GM23338 (cell line): ENCODE data around the gene LRMDA. TPM values are rescaled to one million over a fixed set of nuclear protein-coding genes. Genes with fewer than 3 reads are reported as not detected.

Source experiments
- ATAC-seq: fragments of 200-7000 bp; cut with Tn5 transposase; 3 replicates; pipeline ENCODE4 v1.9.1; 2020
- DNase-seq: peaks from one replicate; pipeline ENCODE4 v3.0.0-alpha.2; 2015; ENCODE audit warnings: low spot score
- H2AFZ ChIP-seq: fragments of 200-600 bp; sonication (generic); 2 replicates; pipeline ENCODE4 v1.8.0; 2016; ENCODE audit warnings: antibody characterized with exemption, mild to moderate bottlenecking, moderate library complexity
- H3F3A ChIP-seq: fragments of 200-600 bp; sonication (generic); replicated peaks from 2 replicates; pipeline ENCODE4 v1.8.0; 2017; ENCODE audit warnings: antibody characterized with exemption, mixed run types, low read depth
- H3K27ac ChIP-seq: fragments of 200-600 bp; sonication (generic); 2 replicates; pipeline ENCODE4 v1.6.1; 2016; ENCODE audit warnings: low read depth
- H3K27me3 ChIP-seq: fragments of 200-600 bp; sonication (generic); 2 replicates; pipeline ENCODE4 v1.8.0; 2016; ENCODE audit warnings: mild to moderate bottlenecking, mixed run types, moderate library complexity; ENCODE audit not compliant: insufficient read depth
- H3K36me3 ChIP-seq: fragments of 200-600 bp; sonication (generic); 2 replicates; pipeline ENCODE4 v1.8.0; 2016; ENCODE audit warnings: mild to moderate bottlenecking; ENCODE audit not compliant: insufficient read depth
- H3K4me1 ChIP-seq: fragments of 200-600 bp; sonication (generic); 2 replicates; pipeline ENCODE4 v1.8.0; 2016; ENCODE audit warnings: mild to moderate bottlenecking, moderate library complexity; ENCODE audit not compliant: insufficient read depth
- H3K4me2 ChIP-seq: fragments of 200-600 bp; sonication (generic); 2 replicates; pipeline ENCODE4 v1.7.1; 2017; ENCODE audit warnings: mixed run types
- H3K4me3 ChIP-seq: fragments of 200-600 bp; sonication (generic); 2 replicates; pipeline ENCODE4 v1.6.1; 2016; ENCODE audit warnings: mixed run types
- H3K79me2 ChIP-seq: fragments of 200-600 bp; sonication (generic); replicated peaks from 2 replicates; pipeline ENCODE4 v1.8.0; 2017; ENCODE audit warnings: mild to moderate bottlenecking; ENCODE audit not compliant: insufficient read depth
- H3K9me2 ChIP-seq: fragments of 200-600 bp; sonication (generic); 2 replicates; pipeline ENCODE4 v1.8.0; 2017; ENCODE audit not compliant: insufficient read depth
- H4K20me1 ChIP-seq: fragments of 200-600 bp; sonication (generic); replicated peaks from 2 replicates; pipeline ENCODE4 v1.8.0; 2017; ENCODE audit warnings: mild to moderate bottlenecking; ENCODE audit not compliant: insufficient read depth
- H3K27ac Mint-ChIP-seq: 2 replicates; pipeline ENCODE4 v1.8.0; 2020; ENCODE audit warnings: inconsistent platforms, mild to moderate bottlenecking, moderate library complexity, mixed read lengths
- H3K27me3 Mint-ChIP-seq: 3 replicates; pipeline ENCODE4 v1.8.0; 2022; ENCODE audit warnings: low read depth, mild to moderate bottlenecking, moderate library complexity, mixed read lengths, inconsistent platforms; ENCODE audit not compliant: insufficient read depth, poor library complexity
- H3K36me3 Mint-ChIP-seq: 3 replicates; pipeline ENCODE4 v1.8.0; 2021; ENCODE audit warnings: low read depth, mild to moderate bottlenecking, inconsistent platforms, moderate library complexity, mixed read lengths
- H3K4me1 Mint-ChIP-seq: 3 replicates; pipeline ENCODE4 v1.8.0; 2020; ENCODE audit warnings: mild to moderate bottlenecking, inconsistent platforms, mixed read lengths
- H3K4me3 Mint-ChIP-seq: 3 replicates; pipeline ENCODE4 v1.8.0; 2021; ENCODE audit warnings: moderate library complexity, mild to moderate bottlenecking, inconsistent platforms, mixed read lengths
- H3K9me3 Mint-ChIP-seq: 3 replicates; pipeline ENCODE4 v1.8.0; 2020; ENCODE audit warnings: moderate library complexity, mild to moderate bottlenecking, inconsistent platforms, mixed read lengths
- CREB1 ChIP-seq: fragments of 250-450 bp; sonication (Bioruptor Pico); IDR thresholded peaks from 2 replicates; pipeline ENCODE4 v1.5.0; 2020; ENCODE audit warnings: low read depth, mild to moderate bottlenecking, moderate library complexity
- CTCF ChIP-seq, 2 experiments: fragments of 200-600 bp in 1 of 2; sonication (generic) in 1 of 2; conservative IDR thresholded peaks; 2 replicates each; pipeline versions ENCODE4 v1.5.1 to v1.6.1; 2016 to 2017; ENCODE audit warnings: antibody characterized with exemption in 2 of 2, low read depth in 2 of 2, mild to moderate bottlenecking in 2 of 2, moderate library complexity in 1 of 2
- EZH2 ChIP-seq: fragments of 200-600 bp; sonication (generic); IDR thresholded peaks from one replicate; pipeline ENCODE4 v1.8.0; 2017; ENCODE audit warnings: antibody characterized with exemption, mild to moderate bottlenecking, low read depth; ENCODE audit not compliant: unreplicated experiment
- EZH2phosphoT487 ChIP-seq: fragments of 200-600 bp; sonication (generic); IDR thresholded peaks from one replicate; pipeline ENCODE4 v1.8.1; 2018; ENCODE audit warnings: antibody characterized with exemption; ENCODE audit not compliant: unreplicated experiment
- JUNB ChIP-seq: IDR thresholded peaks from one replicate; pipeline ENCODE4 v1.6.1; 2016; ENCODE audit warnings: antibody characterized with exemption; ENCODE audit not compliant: unreplicated experiment
- NANOG ChIP-seq: IDR thresholded peaks from 2 replicates; pipeline ENCODE4 v1.6.1; 2016; ENCODE audit warnings: antibody characterized with exemption, borderline replicate concordance
- POLR2AphosphoS5 ChIP-seq: IDR thresholded peaks from 2 replicates; pipeline ENCODE4 v1.6.1; 2016; ENCODE audit warnings: antibody characterized with exemption, low read depth
- STAT1 ChIP-seq: IDR thresholded peaks from one replicate; pipeline ENCODE4 v1.6.1; 2016; ENCODE audit warnings: antibody characterized with exemption; ENCODE audit not compliant: unreplicated experiment
- ZNF114 ChIP-seq: fragments of 250-450 bp; sonication (Bioruptor Pico); IDR thresholded peaks from 2 replicates; pipeline ENCODE4 v1.5.0; 2020; ENCODE audit warnings: mild to moderate bottlenecking, moderate library complexity
- ZNF331 ChIP-seq: fragments of 250-450 bp; sonication (Bioruptor Pico); IDR thresholded peaks from 2 replicates; pipeline ENCODE4 v1.5.0; 2020; ENCODE audit warnings: low read depth, mild to moderate bottlenecking, moderate library complexity
- polyA plus RNA-seq: library from polyadenylated mRNA; unstranded; fragments of >200 nt; fragmentation: Nextera tagmentation; extraction: Ambion mirVana; gene quantifications from 2 replicates; pipeline ENCODE4 v1.2.1, GENCODE V29; 2016
- total RNA-seq: library from RNA; depleted of rRNA; stranded (reverse); fragments of >200 nt; shearing (Covaris generic); gene quantifications from 2 replicates; pipeline ENCODE4 v1.2.3, GENCODE V29; 2014
- TF ChIP-seq, protein P1 (sequence below): IDR thresholded peaks from 2 replicates; pipeline ENCODE4 v1.6.1; 2016; ENCODE audit warnings: antibody characterized with exemption
- TF ChIP-seq, protein P2 (sequence below): fragments of 250-450 bp; sonication (Bioruptor Pico); IDR thresholded peaks from 2 replicates; pipeline ENCODE4 v1.5.0; 2020; ENCODE audit warnings: mild to moderate bottlenecking, moderate library complexity
- TF ChIP-seq, protein P3 (sequence below): IDR thresholded peaks from one replicate; pipeline ENCODE4 v1.6.1; 2018; ENCODE audit warnings: antibody characterized with exemption; ENCODE audit not compliant: unreplicated experiment

Gene LRMDA
- total and polyA plus RNA-seq, 2 experiments from 2014 or later = 0.90 to 1.8 TPM

GRCh38 chr10:76251841-76252671, 820.6 kb downstream of the LRMDA start:
- ATAC-seq (no peak), DNase-seq (no peak)
- Histone ChIP-seq H3K4me1 (no peaks in the 10 kb centered on the region), H3F3A (no peaks in the 10 kb centered on the region), H3K9me2 (0 out of 2 replicates have a peak, but pooled peaks cover 8% of the 10 kb centered on the region), H4K20me1 (no peaks in the 10 kb centered on the region), H3K27me3 (no peaks in the 10 kb centered on the region), H3K79me2 (no peaks in the 10 kb centered on the region), H3K4me3 (no peak overlapping the region), H3K27ac (no peak overlapping the region), H3K36me3 (no peaks in the 10 kb centered on the region), H2AFZ (no peak overlapping the region), H3K4me2 (no peak overlapping the region)
- no peak overlapping the region for H3K4me3 Mint-ChIP-seq
- H3K4me1 Mint-ChIP-seq = no peaks in the 10 kb centered on the region
- TF ChIP-seq EZH2phosphoT487 (no peak), STAT1 (no peak), CTCF (conservative IDR thresholded peaks at IDR 0.05; ENCODE audit: low read depth in 2 of 2) (no peak), JUNB (no peak), NANOG (no peak), ZNF114 (CRISPR knock-in tag) (no peak), ZNF331 (CRISPR knock-in tag) (no peak), CREB1 (no peak), POLR2AphosphoS5 (no peak), EZH2 (no peak)
- TF ChIP-seq, protein P1, sequence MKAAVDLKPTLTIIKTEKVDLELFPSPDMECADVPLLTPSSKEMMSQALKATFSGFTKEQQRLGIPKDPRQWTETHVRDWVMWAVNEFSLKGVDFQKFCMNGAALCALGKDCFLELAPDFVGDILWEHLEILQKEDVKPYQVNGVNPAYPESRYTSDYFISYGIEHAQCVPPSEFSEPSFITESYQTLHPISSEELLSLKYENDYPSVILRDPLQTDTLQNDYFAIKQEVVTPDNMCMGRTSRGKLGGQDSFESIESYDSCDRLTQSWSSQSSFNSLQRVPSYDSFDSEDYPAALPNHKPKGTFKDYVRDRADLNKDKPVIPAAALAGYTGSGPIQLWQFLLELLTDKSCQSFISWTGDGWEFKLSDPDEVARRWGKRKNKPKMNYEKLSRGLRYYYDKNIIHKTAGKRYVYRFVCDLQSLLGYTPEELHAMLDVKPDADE = no peak
- TF ChIP-seq, protein P2, sequence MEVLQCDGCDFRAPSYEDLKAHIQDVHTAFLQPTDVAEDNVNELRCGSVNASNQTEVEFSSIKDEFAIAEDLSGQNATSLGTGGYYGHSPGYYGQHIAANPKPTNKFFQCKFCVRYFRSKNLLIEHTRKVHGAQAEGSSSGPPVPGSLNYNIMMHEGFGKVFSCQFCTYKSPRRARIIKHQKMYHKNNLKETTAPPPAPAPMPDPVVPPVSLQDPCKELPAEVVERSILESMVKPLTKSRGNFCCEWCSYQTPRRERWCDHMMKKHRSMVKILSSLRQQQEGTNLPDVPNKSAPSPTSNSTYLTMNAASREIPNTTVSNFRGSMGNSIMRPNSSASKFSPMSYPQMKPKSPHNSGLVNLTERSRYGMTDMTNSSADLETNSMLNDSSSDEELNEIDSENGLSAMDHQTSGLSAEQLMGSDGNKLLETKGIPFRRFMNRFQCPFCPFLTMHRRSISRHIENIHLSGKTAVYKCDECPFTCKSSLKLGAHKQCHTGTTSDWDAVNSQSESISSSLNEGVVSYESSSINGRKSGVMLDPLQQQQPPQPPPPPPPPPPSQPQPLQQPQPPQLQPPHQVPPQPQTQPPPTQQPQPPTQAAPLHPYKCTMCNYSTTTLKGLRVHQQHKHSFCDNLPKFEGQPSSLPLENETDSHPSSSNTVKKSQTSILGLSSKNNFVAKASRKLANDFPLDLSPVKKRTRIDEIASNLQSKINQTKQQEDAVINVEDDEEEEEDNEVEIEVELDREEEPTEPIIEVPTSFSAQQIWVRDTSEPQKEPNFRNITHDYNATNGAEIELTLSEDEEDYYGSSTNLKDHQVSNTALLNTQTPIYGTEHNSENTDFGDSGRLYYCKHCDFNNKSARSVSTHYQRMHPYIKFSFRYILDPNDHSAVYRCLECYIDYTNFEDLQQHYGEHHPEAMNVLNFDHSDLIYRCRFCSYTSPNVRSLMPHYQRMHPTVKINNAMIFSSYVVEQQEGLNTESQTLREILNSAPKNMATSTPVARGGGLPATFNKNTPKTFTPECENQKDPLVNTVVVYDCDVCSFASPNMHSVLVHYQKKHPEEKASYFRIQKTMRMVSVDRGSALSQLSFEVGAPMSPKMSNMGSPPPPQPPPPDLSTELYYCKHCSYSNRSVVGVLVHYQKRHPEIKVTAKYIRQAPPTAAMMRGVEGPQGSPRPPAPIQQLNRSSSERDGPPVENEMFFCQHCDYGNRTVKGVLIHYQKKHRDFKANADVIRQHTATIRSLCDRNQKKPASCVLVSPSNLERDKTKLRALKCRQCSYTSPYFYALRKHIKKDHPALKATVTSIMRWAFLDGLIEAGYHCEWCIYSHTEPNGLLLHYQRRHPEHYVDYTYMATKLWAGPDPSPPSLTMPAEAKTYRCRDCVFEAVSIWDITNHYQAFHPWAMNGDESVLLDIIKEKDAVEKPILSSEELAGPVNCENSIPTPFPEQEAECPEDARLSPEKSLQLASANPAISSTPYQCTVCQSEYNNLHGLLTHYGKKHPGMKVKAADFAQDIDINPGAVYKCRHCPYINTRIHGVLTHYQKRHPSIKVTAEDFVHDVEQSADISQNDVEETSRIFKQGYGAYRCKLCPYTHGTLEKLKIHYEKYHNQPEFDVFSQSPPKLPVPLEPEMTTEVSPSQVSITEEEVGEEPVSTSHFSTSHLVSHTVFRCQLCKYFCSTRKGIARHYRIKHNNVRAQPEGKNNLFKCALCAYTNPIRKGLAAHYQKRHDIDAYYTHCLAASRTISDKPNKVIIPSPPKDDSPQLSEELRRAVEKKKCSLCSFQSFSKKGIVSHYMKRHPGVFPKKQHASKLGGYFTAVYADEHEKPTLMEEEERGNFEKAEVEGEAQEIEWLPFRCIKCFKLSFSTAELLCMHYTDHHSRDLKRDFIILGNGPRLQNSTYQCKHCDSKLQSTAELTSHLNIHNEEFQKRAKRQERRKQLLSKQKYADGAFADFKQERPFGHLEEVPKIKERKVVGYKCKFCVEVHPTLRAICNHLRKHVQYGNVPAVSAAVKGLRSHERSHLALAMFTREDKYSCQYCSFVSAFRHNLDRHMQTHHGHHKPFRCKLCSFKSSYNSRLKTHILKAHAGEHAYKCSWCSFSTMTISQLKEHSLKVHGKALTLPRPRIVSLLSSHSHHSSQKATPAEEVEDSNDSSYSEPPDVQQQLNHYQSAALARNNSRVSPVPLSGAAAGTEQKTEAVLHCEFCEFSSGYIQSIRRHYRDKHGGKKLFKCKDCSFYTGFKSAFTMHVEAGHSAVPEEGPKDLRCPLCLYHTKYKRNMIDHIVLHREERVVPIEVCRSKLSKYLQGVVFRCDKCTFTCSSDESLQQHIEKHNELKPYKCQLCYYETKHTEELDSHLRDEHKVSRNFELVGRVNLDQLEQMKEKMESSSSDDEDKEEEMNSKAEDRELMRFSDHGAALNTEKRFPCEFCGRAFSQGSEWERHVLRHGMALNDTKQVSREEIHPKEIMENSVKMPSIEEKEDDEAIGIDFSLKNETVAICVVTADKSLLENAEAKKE (CRISPR knock-in tag) = no peak
- TF ChIP-seq, protein P3, sequence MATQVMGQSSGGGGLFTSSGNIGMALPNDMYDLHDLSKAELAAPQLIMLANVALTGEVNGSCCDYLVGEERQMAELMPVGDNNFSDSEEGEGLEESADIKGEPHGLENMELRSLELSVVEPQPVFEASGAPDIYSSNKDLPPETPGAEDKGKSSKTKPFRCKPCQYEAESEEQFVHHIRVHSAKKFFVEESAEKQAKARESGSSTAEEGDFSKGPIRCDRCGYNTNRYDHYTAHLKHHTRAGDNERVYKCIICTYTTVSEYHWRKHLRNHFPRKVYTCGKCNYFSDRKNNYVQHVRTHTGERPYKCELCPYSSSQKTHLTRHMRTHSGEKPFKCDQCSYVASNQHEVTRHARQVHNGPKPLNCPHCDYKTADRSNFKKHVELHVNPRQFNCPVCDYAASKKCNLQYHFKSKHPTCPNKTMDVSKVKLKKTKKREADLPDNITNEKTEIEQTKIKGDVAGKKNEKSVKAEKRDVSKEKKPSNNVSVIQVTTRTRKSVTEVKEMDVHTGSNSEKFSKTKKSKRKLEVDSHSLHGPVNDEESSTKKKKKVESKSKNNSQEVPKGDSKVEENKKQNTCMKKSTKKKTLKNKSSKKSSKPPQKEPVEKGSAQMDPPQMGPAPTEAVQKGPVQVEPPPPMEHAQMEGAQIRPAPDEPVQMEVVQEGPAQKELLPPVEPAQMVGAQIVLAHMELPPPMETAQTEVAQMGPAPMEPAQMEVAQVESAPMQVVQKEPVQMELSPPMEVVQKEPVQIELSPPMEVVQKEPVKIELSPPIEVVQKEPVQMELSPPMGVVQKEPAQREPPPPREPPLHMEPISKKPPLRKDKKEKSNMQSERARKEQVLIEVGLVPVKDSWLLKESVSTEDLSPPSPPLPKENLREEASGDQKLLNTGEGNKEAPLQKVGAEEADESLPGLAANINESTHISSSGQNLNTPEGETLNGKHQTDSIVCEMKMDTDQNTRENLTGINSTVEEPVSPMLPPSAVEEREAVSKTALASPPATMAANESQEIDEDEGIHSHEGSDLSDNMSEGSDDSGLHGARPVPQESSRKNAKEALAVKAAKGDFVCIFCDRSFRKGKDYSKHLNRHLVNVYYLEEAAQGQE = no peak
- no peaks in the 10 kb centered on the region for H3K36me3 Mint-ChIP-seq
- H3K27me3 Mint-ChIP-seq = no peaks in the 10 kb centered on the region
- H3K27ac Mint-ChIP-seq = no peak overlapping the region
- no peaks in the 10 kb centered on the region for H3K9me3 Mint-ChIP-seq
